Measurements from ENCODE around the gene YAP1.

The YAP1 gene

DNA sequence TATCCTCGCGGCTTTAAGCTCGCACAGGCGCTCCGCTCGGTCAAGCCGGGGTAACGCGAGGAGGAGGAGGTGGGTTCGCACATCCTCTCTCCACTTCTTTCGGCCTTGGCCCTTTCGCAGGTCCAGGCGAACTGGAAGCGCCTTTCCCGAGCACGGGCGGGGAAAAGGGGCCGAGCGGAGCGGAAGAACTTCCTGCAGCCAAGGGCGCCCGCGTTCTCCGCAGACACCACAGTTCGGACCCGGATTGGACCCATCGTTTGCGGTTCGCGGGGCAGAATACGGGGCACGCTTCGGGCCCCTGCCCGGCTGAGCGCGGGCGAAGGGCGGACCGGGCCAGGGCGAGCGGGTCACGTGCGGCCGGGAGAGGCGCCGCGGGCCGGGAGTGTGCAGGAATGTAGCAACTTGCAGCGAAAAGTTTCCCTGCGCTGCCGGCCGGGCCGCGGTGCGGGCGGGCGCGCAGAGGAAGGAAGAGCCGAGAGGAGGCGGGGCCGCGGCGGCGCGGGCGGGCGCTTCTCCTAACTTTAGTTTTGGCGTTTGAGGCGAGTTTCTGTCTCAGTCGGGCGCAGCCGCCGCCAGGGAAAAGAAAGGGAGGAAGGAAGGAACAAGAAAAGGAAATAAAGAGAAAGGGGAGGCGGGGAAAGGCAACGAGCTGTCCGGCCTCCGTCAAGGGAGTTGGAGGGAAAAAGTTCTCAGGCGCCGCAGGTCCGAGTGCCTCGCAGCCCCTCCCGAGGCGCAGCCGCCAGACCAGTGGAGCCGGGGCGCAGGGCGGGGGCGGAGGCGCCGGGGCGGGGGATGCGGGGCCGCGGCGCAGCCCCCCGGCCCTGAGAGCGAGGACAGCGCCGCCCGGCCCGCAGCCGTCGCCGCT is at the start of gene YAP1:
YAP1 (plus strand) TSS at position 552 of the 865 bp plus-strand sequence. CDS start 402 bp downstream, outside the sequence.
- peak; percentile 71 for DNase-seq

GRCh38 chr11:102061276-102061675 is 49.0 kb upstream of the YAP1 start:
- no peak for DNase-seq

DNA sequence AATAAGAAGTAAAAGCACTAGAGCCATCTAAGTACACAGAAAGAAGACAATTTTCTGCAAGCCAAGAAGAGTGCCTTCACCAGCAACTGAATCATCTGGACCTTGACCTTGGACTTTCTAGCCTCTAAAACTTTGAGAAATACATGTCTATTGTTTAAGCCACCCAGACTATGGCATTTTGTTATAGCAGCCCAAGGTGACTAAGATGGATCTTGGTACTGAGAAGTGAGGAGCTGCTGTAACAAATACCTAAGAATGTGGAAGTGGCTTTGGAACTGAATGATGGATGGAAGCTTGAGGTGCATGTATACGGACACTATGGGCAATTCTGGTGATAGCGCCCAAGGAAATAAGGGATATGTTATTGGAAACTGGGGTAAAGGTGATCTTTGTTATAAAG is 48.1 kb upstream of the YAP1 start:
- no peak for DNase-seq

DNA sequence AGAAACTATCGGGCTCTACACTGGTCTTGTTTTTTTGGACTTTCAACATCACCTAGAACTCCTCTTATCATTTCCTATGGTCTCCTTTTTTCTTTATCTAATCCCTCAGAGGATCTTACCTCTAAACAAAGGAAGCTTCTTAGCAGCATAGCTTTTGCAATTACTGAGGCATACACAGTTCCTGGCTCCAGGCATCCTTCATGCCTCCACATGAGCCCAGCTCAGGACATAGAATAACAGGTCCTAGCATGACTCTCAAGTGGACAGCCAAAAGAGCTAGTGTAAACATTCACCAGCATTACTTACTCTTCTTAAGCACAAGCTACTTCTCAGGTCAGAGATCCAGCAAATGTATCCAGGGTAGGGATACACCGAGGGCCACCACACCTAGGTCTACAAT is 45.9 kb upstream of the YAP1 start:
- no peak for DNase-seq

- no peak for DNase-seq
Measured at GRCh38 chr11:102070766-102071165, 39.5 kb upstream of the YAP1 start.

DNA sequence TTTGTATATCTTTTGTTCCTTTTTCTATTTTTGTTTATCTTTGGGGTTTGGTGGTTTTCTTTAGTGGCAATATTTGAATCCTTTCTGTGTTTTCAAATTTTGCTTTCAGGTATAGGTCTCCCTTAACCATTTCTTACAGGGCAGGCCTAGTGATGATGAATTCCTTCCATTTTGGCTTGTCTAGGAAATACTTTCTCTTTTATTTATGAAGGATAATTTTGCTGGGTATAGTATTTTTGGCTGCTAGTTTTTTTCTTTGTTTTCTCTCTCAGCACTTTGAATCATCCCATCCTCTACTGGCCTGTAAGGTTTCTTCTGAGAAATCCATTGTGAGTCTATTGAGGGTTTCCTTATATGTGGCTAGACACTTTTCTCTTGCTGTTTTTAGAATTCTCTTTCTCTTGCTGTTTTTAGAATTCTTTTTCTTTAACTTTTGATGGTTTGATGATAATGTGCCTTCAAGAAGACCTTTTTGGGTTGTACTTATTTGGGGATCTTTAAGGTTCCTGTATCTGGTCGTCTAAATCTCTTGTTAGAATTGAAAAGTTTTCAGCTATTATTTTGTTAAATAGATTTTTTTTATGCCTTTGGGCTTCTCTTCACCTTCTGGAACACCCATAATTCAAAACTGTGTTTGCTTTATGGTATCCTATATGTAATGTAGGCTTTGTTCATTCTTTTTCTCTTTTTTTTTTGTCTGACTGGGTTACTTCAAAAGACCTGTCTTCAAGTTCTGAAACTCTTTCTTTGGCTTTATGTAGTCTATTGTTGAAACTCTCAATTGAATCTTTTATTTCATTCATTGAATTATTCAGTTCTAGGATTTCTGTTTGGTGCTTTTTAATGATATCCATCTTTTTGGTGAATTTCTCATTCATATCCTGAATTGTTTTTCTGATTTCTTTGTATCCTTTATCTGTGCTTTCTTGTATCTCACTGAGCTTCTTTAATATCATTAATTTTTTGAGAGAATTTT is 38.5 kb upstream of the YAP1 start:
- DNase-seq: no peak

GRCh38 chr11:102073253-102073652 is 37.0 kb upstream of the YAP1 start:
- no peak for DNase-seq

- DNase-seq: no peak
Measured at GRCh38 chr11:102079625-102080024, 30.6 kb upstream of the YAP1 start.

GRCh38 chr11:102081313-102081712 is 28.9 kb upstream of the YAP1 start:
- no peak for DNase-seq

DNA sequence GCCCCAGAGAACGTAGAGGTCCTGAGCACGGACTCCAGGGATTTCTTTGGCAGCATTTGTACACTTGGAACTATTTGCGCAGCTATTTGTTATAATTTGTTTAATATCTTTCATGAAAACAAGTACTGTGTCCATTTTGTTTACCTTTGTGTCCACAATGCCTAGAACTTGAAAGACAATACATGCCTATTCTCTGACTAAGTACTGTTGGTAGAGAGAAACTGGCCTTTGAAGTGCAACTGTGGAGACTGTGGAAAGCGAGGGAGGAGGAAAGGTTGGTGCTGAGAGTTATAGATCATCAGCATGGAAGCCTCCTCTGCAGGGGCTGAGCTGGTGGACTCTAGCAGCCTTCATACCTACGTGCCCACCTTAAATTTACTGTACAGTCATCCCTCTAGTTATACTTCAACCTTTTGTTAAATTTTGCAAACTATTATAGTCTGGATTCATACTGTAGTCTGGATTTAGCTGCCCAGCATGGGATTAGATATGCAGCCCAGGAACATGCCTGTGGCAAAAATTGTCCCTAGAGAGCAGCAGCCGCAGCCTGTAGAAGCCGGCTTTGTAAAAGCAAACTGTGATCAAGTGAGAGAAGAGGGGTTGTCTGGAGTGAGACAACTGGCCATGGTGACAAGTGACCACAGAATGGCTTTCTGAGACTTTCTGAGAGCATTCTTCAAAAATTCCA is 24.2 kb upstream of the YAP1 start:
- DNase-seq: no peak

GRCh38 chr11:102097186-102097585 is 13.1 kb upstream of the YAP1 start:
- no peak for DNase-seq

- DNase-seq: no peak
Measured at GRCh38 chr11:102099755-102100154, 10.5 kb upstream of the YAP1 start.

DNA sequence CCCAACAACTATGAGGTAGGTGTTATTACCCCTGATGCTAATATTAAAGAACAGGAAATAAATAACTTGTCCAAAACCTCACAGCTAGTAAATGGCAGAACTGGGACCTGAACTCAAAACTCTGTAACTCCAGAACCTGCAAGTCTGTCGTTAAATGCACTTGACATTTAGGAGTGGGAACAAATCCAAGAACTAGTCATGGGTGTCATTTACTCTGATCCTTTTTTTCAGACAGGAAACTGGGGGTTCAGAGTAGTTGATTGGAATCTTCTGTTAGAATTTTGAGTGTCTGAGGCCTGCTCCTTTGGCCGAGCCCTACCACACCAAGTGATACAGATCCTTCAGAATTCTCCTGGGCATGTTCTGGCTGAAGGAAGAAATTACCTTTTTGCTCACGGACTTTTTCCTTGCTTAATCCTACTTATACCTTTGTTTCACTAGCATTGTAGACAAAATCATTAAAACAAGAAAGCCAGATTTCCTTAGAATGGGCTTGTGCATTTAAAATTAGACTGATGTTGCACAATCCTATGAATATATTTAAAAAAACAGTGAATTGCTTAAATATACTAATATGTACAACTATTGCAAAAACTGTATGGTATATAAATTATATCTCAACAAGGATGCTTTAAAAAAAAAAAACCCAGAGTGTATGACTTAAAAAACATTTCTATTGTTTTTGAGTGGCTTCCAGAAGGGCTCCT is 1.4 kb upstream of the YAP1 start:
- DNase-seq: no peak

GRCh38 chr11:102110761-102111010 is 439 bp downstream of the YAP1 start:
- DNase-seq: no peak

- DNase-seq: no peak
Measured at GRCh38 chr11:102111011-102111786, 952 bp downstream of the YAP1 start.

DNA sequence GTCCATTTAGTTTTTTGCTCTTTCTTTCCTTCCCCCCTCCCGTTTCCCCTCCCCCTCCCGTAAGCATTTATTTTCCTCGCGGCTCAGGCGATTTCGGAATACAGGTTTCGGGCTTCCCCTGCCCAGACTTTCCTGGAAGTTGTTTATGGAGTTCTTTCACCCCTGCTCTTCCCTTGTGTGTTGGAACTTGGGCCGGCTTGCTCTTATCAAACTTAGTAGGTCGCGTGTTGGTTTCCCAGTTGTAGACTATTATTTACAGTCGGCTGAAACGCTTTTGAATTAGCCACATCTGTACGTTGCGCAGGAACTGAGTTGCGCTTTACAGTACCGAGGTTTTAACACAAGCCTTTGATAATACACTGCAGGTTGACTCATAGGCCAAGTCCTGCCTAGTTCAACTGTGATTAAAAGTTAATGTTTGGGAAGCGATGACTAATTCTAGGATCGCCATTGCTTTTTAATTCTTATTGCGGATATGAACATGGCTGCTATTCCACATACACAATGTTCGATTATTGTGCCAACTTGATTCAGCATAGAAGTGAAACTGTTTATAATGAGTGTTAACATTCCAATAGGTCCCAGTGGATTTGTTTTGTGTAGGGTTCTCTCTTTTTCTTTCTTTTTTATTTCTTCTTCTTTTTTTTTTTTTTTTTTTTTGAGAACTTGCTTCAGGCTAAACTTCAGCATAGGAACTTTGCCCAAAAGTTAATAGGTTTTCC is 1.7 kb downstream of the YAP1 start:
- DNase-seq: peak; percentile 31

GRCh38 chr11:102112509-102112821 is 2.2 kb downstream of the YAP1 start:
- DNase-seq: no peak

DNA sequence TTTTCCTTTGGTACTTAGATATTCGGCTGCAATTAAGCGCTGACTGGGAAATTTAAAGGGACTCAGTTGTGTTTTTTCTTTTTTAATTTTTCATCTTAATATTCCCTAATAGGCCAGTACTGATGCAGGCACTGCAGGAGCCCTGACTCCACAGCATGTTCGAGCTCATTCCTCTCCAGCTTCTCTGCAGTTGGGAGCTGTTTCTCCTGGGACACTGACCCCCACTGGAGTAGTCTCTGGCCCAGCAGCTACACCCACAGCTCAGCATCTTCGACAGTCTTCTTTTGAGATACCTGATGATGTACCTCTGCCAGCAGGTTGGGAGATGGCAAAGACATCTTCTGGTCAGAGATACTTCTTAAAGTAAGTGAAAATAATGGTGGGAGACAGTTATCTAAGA is 3.8 kb downstream of the YAP1 start:
- DNase-seq: no peak

- no peak for DNase-seq
Measured at GRCh38 chr11:102115557-102115956, 5.3 kb downstream of the YAP1 start.

GRCh38 chr11:102116453-102117205 is 6.4 kb downstream of the YAP1 start:
- no peak for DNase-seq

All from activated CD4-positive, alpha-beta T cell treated with anti-CD3 and anti-CD28 coated beads, Interleukin-2, Interleukin-6, amounts not matched to agents 100 ng/mL and 50 ng/mL, durations not matched to agents 16 hours and 8 hours (primary cell).